HepG2 (cell line): ENCODE measurements around the gene MEMO1.
"Not testable (repeated sequence)": the region's sequence is repeated elsewhere in the genome, so short reads cannot be mapped to it uniquely, and the experiment has no call there.

Source experiments
- MBD4 ChIP-seq: IDR thresholded peaks from 2 replicates; pipeline ENCODE4 v1.6.1; 2012; ENCODE audit warnings: low read length, inconsistent platforms, borderline replicate concordance
- TF ChIP-seq, protein P1 (sequence below): sonication (generic); formaldehyde crosslinking; IDR thresholded peaks from 2 replicates; pipeline ENCODE4 v1.4.0; 2020; ENCODE audit warnings: missing genetic modification reagents
- TF ChIP-seq, protein P2 (sequence below): sonication (generic); formaldehyde crosslinking; IDR thresholded peaks from 2 replicates; pipeline ENCODE4 v1.5.1; 2020; ENCODE audit warnings: mild to moderate bottlenecking, missing genetic modification reagents

DNA sequence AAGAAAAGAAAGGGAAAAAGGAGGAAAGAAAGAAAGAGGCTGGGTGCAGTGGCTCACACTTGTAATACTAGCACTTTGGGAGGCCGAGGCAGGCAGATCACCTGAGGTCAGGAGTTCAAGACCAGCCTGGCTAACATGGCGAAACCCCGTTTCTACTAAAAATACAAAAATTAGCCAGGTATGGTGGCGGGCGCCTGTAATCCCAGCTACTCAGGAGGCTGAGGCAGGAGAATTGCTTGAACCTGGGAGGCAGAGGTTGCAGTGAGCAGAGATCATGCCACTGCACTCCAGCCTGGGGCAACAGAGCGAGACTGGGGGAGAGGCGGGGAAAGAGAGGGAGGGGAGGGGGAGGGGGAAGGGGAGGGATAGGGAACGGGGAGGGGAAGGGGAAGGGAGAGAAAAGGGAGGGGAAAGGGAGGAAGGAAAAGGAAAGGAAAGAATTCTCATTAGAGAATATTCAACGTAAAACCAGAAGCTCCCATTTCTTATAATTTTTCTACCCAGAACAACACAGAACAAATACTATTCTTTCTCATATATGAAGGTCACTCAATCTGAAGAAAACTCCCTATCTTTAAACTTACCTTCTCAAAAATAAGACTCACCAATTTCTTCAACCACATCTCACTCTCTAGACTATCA is 147.7 kb downstream of the MEMO1 start:
- not testable (repeated sequence) for TF ChIP-seq MBD4
- TF ChIP-seq, protein P1, sequence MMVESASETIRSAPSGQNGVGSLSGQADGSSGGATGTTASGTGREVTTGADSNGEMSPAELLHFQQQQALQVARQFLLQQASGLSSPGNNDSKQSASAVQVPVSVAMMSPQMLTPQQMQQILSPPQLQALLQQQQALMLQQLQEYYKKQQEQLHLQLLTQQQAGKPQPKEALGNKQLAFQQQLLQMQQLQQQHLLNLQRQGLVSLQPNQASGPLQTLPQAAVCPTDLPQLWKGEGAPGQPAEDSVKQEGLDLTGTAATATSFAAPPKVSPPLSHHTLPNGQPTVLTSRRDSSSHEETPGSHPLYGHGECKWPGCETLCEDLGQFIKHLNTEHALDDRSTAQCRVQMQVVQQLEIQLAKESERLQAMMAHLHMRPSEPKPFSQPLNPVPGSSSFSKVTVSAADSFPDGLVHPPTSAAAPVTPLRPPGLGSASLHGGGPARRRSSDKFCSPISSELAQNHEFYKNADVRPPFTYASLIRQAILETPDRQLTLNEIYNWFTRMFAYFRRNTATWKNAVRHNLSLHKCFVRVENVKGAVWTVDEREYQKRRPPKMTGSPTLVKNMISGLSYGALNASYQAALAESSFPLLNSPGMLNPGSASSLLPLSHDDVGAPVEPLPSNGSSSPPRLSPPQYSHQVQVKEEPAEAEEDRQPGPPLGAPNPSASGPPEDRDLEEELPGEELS (CRISPR knock-in tag): not testable (repeated sequence)
- TF ChIP-seq, protein P2, sequence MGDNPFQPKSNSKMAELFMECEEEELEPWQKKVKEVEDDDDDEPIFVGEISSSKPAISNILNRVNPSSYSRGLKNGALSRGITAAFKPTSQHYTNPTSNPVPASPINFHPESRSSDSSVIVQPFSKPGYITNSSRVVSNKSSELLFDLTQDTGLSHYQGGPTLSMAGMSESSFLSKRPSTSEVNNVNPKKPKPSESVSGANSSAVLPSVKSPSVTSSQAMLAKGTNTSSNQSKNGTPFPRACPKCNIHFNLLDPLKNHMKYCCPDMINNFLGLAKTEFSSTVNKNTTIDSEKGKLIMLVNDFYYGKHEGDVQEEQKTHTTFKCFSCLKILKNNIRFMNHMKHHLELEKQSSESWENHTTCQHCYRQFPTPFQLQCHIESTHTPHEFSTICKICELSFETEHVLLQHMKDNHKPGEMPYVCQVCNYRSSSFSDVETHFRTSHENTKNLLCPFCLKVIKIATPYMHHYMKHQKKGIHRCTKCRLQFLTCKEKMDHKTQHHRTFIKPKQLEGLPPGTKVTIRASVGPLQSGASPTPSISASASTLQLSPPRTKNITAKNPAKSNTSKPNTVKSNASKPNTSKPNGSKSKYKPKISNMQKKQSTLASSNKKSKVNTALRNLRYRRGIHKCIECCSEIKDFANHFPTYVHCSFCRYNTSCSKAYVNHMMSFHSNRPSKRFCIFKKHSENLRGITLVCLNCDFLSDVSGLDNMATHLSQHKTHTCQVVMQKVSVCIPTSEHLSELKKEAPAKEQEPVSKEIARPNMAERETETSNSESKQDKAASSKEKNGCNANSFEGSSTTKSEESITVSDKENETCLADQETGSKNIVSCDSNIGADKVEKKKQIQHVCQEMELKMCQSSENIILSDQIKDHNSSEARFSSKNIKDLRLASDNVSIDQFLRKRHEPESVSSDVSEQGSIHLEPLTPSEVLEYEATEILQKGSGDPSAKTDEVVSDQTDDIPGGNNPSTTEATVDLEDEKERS: not testable (repeated sequence)
